Right renal pelvis (tissue), 4 donors: ENCODE results near the gene APPL2. TPM values are rescaled to one million over a fixed set of nuclear protein-coding genes. Genes with fewer than 3 reads are reported as not detected.
"Not testable (repeated sequence)": the region's sequence is repeated elsewhere in the genome, so short reads cannot be mapped to it uniquely, and the experiment has no call there.

Experiments
- DNase-seq, 4 donors: peaks; one replicate each; pipeline ENCODE4 v3.0.0-alpha.2; 2013; ENCODE audit warnings: low read depth in 4 of 4, low spot score in 3 of 4, missing footprints in 1 of 4
- polyA plus RNA-seq, 4 donors: library from polyadenylated mRNA; unstranded; fragments of 120-200 nt; gene quantifications; one replicate each; pipeline ENCODE4 v1.2.1, GENCODE V29; 2013; ENCODE audit not compliant: insufficient read length in 4 of 4

Gene APPL2
- polyA plus RNA-seq, 4 donors = 68.5 to 92.7 (median 84.0) TPM

DNA sequence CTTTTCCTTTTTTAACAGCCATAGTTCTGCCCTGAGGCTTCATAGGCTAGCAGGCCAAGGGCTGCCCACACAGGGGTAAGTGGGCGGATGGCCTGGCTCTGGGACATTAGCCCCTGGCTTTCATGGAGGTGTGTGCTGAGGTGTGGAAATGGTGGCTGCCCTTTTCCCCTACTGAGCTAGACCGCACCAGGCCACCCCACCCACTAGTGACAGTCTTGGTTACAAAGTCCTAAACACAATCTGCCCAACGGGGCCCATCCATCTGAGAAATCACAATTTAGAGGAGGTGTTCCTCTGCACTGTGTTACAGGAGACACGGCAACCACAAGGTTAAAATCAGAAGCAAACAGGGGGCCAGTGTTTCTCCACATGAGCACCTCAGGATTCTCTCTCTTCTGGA, 35.6 kb downstream of the APPL2 start:
- DNase-seq = no peak

GRCh38 chr12:105198961-105199360, 37.0 kb downstream of the APPL2 start:
- DNase-seq = no peak

DNA sequence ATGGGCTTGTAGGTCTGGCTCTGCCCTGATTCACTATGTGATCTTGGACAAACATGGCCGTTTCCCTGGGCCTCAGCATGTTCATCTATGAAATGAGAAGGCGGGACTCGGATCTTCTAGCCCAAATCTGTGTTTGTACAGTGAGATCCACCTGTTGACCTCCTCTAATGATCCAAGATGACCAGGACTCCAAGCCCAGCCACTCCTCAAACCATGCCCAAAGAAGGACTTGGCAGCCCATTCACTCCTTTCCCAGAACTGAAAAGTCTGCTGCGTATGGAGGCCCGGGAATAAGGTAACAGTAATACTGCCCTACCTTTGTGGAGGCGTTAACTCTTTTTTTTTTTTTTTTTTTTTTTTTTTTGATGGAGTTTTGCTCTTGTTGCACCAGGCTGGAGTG, 39.9 kb downstream of the APPL2 start:
- DNase-seq = no peak

- DNase-seq = no peak
Observed at GRCh38 chr12:105194947-105195346, 41.0 kb downstream of the APPL2 start.

DNA sequence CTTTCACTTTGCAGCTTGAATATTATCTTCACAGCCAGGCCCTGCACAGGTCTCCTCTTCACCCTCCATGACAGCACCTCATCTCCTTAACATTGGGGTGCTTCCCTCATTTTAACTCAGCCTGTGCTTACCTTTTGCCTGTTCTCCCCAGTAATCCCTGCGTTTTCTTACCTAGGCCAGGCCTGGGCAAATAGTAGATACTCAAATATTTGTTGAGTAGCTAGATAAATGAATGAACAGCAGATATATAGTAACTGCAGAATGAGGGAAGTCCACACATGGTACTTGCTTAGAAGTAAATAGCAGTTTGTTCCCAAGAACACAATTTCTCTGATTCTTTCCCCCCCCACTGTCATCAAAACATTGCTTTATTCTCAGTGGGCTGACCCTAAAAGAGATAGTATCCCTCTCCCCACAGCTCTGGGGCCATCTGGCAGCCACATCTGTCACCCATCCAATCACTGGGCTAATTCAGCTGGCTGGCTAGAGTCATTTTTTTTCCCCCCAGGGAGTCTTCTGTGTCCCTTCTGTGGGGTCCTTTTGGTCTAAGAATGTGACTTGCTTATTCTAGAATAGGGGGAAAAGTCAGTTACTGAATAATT, 43.2 kb downstream of the APPL2 start:
- no peak for DNase-seq

- no peak for DNase-seq
Observed at GRCh38 chr12:105190530-105190929, 45.4 kb downstream of the APPL2 start.

- no peak for DNase-seq
Observed at GRCh38 chr12:105189293-105189692, 46.7 kb downstream of the APPL2 start.

DNA sequence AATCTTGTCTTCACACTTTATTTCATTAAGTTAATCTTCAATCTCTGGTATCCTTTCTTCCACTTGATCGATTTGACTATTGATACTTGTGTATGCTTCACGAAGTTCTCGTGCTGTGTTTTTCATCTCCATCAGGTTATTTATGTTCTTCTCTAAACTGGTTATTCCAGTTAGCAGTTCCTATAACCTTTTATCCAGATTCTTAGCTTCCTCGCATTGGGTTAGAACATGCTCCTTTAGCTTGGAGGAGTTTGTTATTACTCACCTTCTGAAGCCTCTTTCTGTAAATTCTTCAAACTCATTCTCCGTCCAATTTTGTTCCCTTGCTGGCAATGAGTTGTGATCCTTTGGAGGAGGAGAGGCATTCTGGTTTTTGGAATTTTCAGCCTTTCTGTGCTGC, 52.0 kb downstream of the APPL2 start:
- DNase-seq = not testable (repeated sequence)

- not testable (repeated sequence) for DNase-seq
Observed at GRCh38 chr12:105183406-105183805, 52.6 kb downstream of the APPL2 start.

DNA sequence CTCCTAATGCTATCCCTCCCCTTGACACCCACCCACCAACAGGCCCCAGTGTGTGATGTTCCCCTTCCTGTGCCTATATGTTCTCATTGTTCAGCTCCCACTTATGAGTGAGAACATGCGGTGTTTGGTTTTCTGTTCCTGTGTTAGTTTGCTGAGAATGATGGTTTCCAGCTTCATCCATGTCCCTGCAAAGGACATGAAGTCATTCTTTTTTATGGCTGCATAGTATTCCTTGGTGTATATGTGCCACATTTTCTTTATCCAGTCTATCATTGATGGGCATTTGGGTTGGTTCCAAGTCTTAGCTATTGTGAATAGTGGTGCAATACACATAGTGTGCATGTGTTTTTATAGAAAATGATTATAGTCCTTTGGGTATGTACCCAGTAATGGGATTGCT, 56.9 kb downstream of the APPL2 start:
- not testable (repeated sequence) for DNase-seq

GRCh38 chr12:105177208-105177607, 58.8 kb downstream of the APPL2 start:
- no peak for DNase-seq

GRCh38 chr12:105175397-105175990, 60.5 kb downstream of the APPL2 start:
- no peak for DNase-seq

GRCh38 chr12:105171691-105172436, 64.1 kb downstream of the APPL2 start:
- DNase-seq = no peak

GRCh38 chr12:105170139-105170538, 65.8 kb downstream of the APPL2 start:
- no peak for DNase-seq

DNA sequence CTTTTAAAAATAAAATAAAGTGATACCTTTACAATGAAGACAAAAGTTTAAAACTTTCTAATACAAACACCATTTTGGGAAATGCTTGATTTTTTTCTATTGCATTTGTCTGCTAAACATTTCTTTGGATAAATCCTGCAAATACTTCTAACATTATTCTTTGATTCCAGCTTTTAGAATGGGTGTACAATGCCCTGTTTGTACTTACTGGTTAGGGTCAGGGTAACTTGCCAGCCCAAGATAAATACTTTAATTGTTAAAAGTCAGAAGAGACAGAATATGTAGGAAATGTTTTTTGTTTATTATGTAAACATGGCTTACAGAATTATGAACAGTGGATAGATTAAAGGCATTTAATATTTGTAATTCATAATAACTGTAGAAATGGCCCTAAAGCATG, 68.0 kb downstream of the APPL2 start:
- no peak for DNase-seq

DNA sequence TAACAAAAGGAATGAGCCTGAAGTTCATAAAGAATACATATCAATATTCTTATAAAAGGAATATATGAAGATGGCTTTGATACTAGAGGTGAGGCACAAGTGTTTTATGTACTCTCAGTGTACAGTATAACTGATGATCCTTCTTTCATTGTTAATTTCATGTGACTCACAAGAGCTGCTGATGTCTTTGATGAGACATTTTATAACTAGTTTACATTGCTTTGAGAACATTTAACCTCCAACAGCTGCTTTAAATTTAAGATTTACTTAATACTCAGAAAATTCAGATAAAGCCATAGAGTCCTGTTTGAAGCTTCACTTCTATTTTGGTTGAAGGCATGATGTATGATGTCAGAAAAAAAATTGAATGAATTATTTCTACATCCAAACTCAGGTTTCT, 68.6 kb downstream of the APPL2 start:
- no peak for DNase-seq

DNA sequence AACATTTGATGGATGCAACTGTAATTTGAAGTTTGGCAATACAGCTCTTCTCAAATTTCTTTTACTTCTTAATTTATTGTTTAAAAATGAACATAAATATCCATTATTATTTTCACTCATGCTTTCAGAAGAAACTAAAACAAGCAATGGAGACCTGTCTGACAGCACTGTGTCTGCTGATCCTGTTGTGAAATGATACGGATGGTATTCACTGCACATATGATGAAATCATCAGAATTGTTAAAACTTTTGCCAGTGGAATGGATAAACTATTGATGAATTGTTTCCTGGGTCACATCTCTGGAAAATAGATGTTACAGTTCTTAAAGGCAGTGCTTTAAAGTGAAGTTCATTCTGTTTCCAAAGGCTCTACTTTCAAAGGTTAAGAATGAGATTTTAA, 69.2 kb downstream of the APPL2 start:
- no peak for DNase-seq

- DNase-seq = no peak
Observed at GRCh38 chr12:105164068-105164467, 71.9 kb downstream of the APPL2 start.

- no peak for DNase-seq
Observed at GRCh38 chr12:105162174-105162573, 73.8 kb downstream of the APPL2 start.

- no peak for DNase-seq
Observed at GRCh38 chr12:105158876-105159275, 77.1 kb downstream of the APPL2 start.

- DNase-seq = no peak
Observed at GRCh38 chr12:105157606-105158005, 78.4 kb downstream of the APPL2 start.

- DNase-seq = no peak
Observed at GRCh38 chr12:105156260-105156659, 79.7 kb downstream of the APPL2 start.
